IMR-90 (cell line): ENCODE data around the gene PRSS33.

Source experiments
- BHLHE40 ChIP-seq: fragments of 150-350 bp; IDR thresholded peaks from 2 replicates; pipeline ENCODE4 v1.6.1; 2016; ENCODE audit warnings: mild to moderate bottlenecking, low read depth, low read length
- CEBPB ChIP-seq: IDR thresholded peaks from 2 replicates; pipeline ENCODE4 v1.6.1; 2012; ENCODE audit warnings: low read depth, low read length, improper control_type of control experiment
- CHD1 ChIP-seq: IDR thresholded peaks from 2 replicates; pipeline ENCODE4 v1.6.1; 2012; ENCODE audit warnings: low read depth, low read length, improper control_type of control experiment
- MAFK ChIP-seq: IDR thresholded peaks from 2 replicates; pipeline ENCODE4 v1.6.1; 2012; ENCODE audit warnings: low read depth, low read length, improper control_type of control experiment
- MXI1 ChIP-seq: IDR thresholded peaks from 2 replicates; pipeline ENCODE4 v1.6.1; 2012; ENCODE audit warnings: low read depth, mild to moderate bottlenecking, low read length, moderate library complexity, borderline replicate concordance
- NFE2L2 ChIP-seq: fragments of 150-350 bp; IDR thresholded peaks from 2 replicates; pipeline ENCODE4 v1.6.1; 2016; ENCODE audit warnings: low read depth, mild to moderate bottlenecking, low read length
- POLR2A ChIP-seq: IDR thresholded peaks from 2 replicates; pipeline ENCODE4 v1.6.1; 2012; ENCODE audit warnings: mild to moderate bottlenecking, low read depth, low read length
- RFX5 ChIP-seq: IDR thresholded peaks from 2 replicates; pipeline ENCODE4 v1.8.0; 2012; ENCODE audit warnings: low read depth, mild to moderate bottlenecking, low read length, moderate library complexity
- SMC3 ChIP-seq: fragments of 150-350 bp; IDR thresholded peaks from 2 replicates; pipeline ENCODE4 v1.6.1; 2016; ENCODE audit warnings: low read depth, mild to moderate bottlenecking, antibody characterized with exemption, low read length, moderate library complexity
- TF ChIP-seq, protein P1 (sequence below): conservative IDR thresholded peaks from 2 replicates; pipeline ENCODE4 v1.5.1; 2012; ENCODE audit warnings: mild to moderate bottlenecking, low read depth, low read length, improper control_type of control experiment
- TF ChIP-seq, protein P2 (sequence below): fragments of 150-350 bp; IDR thresholded peaks from 2 replicates; pipeline ENCODE4 v1.6.1; 2016; ENCODE audit warnings: low read depth, mild to moderate bottlenecking, low read length, moderate library complexity, borderline replicate concordance
- TF ChIP-seq, protein P3 (sequence below): fragments of 150-350 bp; IDR thresholded peaks from 2 replicates; pipeline ENCODE4 v1.6.1; 2017; ENCODE audit warnings: mild to moderate bottlenecking, antibody characterized with exemption, low read length, low read depth

DNA sequence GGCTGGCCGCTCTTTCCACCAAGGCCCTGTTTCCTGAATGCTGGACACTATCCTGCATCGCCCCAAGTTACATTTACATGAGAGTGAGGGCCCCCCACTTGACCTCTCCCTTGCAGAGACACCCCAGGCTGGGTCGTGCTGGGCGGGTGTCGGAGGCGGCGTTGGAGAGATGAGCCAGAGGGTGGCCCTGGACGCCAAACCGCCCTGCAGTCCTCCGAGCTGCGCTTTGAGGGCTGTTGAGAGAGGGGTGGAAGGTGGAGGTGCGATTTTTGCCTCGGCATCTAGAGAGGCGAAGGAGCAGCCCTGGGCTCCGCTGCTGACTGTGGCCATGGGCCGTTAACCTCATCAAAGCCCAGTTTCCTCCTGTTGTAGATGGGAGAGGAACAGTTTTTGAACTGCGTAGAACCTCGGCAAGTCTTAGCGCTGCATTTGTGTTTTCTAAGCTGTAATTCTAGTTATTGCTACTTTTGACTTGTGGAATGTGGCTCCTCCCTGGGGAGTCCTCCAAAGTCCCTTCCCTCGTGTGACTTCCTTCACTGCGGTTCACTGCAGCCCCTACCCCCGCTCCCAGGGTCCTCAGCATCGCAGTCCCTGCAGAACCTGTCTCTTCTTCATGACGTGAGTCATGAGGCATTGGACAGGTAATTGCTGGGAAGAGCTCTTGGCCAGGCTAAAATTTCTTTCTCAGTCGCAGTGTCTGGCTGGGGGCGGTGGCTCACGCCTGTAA lies 9.3 kb downstream of the PRSS33 start:
- TF ChIP-seq, protein P1, sequence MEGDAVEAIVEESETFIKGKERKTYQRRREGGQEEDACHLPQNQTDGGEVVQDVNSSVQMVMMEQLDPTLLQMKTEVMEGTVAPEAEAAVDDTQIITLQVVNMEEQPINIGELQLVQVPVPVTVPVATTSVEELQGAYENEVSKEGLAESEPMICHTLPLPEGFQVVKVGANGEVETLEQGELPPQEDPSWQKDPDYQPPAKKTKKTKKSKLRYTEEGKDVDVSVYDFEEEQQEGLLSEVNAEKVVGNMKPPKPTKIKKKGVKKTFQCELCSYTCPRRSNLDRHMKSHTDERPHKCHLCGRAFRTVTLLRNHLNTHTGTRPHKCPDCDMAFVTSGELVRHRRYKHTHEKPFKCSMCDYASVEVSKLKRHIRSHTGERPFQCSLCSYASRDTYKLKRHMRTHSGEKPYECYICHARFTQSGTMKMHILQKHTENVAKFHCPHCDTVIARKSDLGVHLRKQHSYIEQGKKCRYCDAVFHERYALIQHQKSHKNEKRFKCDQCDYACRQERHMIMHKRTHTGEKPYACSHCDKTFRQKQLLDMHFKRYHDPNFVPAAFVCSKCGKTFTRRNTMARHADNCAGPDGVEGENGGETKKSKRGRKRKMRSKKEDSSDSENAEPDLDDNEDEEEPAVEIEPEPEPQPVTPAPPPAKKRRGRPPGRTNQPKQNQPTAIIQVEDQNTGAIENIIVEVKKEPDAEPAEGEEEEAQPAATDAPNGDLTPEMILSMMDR, result no peak
- TF ChIP-seq, protein P2, sequence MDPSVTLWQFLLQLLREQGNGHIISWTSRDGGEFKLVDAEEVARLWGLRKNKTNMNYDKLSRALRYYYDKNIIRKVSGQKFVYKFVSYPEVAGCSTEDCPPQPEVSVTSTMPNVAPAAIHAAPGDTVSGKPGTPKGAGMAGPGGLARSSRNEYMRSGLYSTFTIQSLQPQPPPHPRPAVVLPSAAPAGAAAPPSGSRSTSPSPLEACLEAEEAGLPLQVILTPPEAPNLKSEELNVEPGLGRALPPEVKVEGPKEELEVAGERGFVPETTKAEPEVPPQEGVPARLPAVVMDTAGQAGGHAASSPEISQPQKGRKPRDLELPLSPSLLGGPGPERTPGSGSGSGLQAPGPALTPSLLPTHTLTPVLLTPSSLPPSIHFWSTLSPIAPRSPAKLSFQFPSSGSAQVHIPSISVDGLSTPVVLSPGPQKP, result no peak
- TF ChIP-seq POLR2A (peak; percentile 14; the same call in 1 of the 2 replicates), NFE2L2 (no peak), CHD1 (no peak), SMC3 (no peak), BHLHE40 (no peak), CEBPB (no peak), RFX5 (no peak), MXI1 (no peak), MAFK (no peak)
- TF ChIP-seq, protein P3, sequence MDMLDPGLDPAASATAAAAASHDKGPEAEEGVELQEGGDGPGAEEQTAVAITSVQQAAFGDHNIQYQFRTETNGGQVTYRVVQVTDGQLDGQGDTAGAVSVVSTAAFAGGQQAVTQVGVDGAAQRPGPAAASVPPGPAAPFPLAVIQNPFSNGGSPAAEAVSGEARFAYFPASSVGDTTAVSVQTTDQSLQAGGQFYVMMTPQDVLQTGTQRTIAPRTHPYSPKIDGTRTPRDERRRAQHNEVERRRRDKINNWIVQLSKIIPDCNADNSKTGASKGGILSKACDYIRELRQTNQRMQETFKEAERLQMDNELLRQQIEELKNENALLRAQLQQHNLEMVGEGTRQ, result no peak
